GM18505 (cell line): ENCODE results near the gene UCN2.
A peak's percentile ranks its signal among the peaks of the same experiment; 100 is the strongest.
"Not testable (repeated sequence)": the region's sequence is repeated elsewhere in the genome, so short reads cannot be mapped to it uniquely, and the experiment has no call there.

ENCODE experiments used
- ATAC-seq: cut with Tn5 transposase; IDR thresholded peaks from one replicate; pipeline ENCODE4 v1.9.1; 2021; ENCODE audit not compliant: unreplicated experiment
- POLR2A ChIP-seq: IDR thresholded peaks from 4 replicates; pipeline ENCODE4 v1.6.1; 2011; ENCODE audit warnings: borderline replicate concordance; ENCODE audit not compliant: insufficient read depth, insufficient read length; ENCODE audit errors: extremely low read depth

The UCN2 gene

DNA sequence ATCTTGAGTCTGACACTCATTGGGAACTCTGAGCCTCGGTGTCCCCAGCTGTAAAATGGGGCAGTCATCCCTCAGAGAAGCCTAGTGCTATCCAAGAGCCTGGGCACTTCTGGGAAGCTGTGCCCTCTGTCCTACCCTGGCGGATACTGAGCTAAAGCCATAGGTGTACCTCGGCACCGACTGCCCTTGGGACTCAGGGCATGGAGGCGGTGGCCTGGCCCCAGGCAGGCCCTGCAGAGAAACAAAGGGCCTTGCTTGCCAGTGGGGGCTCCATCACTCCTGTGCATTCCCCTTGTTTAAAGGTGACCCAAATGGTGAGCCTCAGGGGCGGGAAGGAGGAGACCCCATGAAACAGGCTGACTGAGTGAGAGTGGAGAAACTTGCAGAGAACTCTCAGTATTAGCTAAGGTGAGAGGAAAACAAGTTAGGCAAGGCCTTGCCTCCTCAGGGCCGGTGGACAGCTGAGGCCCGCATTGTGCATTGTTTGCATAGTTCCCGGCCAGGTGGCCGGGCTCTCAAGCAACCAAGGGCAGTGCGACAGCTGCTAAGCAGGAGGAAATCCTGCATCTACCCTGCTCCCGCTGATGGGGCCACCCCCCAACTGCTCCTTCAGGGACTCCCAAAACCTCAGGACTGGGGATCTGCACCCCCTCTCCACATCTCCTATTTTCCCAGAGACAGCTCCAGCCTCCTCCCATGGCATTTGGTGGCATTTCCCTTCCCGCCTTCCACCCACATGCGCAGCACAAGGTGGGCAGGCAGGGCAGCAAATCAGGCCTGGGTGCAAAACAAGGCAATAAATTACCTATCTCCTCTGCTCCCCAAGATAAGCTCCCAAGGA is 11.2 kb downstream of the UCN2 start:
- no peak for ATAC-seq
- no peak for TF ChIP-seq POLR2A

DNA sequence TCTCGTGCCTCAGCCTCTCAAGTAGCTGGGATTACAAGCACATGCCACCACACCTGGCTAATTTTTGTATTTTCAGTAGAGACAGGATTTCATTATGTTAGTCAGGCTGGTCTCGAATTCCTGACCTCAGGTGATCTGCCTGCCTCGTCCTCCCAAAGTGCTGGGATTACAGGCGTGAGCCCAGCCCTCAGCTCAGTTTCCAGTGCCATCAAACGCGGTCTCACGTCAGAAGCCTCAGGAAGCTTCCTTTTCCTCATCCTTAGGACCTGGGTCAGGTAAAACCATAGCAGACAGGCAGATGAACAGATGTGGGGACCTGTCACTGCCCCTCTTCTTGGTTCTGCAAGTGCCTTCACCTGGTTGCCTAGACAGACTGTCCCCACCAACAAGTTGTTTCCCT is 11.9 kb downstream of the UCN2 start:
- ATAC-seq, result not testable (repeated sequence)

DNA sequence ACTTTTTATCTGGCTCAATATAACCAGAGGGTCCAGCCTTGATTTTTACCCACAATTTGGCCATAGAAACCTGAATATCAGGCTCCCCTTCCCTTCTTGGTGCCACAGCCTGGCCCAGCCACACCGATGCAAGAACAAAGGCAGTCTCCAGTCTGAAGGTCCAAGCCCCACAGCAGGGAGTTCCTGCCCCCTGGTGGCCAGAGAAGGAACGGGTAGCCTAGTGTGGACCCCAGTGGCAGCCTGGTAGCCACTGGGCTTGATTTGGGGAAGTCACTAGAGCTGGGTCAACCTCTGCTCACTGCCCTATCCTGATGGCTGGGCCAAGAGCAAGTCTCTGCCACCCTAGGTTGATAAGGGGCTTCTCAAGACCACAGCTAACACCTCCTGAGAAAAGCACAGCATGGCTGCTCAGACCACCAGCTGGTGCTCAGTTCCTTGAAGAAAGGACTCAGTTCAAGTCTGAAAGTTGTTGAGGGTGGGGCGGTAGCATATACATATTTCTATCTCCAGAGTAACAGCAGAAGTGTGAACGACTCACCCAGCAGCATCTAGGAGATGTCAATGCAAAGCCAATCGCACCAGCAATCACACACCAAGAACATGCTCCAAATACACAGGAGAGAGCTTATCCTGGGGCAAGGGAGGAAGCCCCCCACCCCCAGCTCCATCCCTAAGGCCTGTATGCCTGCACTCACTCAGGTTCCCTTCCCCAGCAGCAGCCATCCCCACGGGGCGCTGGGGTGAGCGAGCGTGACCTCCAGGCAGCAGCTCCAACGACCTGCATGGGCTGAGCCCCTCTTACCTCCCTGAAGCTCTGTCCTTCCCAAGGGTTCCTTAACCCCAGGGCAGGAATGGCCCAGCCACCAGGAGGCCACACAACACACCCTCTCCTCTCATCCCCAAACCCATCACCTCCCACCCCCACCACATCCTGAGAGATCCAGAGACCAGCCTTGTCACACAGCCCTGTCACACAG is 14.6 kb downstream of the UCN2 start:
- no peak for TF ChIP-seq POLR2A
- peak; percentile 59 for ATAC-seq

DNA sequence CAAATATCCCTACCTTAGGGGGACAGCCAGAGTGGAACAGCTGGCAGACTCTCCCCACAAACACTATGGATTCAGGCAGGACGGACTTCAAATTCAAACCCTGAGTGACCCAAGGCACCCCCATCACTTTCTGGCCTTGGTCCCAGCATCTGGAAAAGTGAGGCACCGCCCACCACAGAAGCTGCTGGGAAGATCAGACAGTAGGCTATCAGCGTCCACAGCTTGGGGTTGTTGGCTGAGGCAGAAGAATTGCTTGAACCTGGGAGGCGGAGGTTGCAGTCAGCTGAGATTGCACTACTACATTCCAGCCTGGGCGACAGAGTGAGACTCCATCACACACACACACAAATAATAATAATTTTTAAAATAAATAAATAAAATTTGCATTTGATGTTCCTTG is 15.5 kb downstream of the UCN2 start:
- no peak for ATAC-seq
- no peak for TF ChIP-seq POLR2A

DNA sequence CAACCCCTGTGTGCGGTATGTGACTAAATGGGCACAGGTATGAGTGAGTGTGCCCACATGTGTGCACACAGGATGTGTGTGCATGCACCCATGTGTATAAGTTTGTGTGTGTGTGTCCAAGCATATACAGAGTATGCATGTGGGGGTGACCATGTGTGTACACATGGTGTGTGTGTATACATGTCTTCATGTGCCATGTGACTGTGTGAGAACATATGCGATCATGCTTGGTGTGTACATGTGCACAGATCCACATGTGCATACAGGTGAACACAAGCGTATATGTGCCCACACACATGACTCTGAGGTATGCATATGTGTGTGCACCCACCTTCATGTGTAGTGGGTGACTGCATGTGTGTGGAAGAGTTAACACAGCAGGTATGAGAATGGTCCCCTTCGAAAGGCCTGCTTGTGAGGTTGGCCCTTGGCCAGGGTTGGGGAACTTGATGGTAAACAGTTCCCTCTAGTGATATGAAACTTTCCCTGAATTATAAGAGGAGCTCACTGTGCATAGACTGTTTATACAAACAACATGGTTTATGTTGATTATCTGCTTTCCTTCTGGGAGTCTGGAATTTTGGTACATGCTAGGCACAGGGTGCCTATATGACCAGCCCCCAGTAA is 17.3 kb downstream of the UCN2 start:
- no peak for TF ChIP-seq POLR2A
- no peak for ATAC-seq

DNA sequence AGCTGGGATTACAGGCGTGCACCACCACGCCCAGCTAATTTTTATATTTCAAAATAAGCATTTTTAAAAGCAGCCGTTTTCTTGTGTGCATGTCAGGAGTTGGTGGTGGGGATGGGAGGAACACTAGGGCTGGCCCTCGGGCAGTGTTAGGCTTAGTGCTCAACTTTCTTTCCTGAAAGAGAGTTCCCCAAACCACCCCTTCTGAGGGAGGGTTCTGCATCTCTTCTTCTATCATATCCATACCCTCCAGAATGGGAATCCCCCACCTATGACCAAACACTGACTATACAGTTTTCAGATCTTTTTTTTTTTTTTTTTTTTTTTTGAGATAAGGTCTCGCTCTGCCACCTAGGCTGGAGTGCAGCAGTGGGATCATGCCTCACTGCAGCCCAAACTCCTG is 19.4 kb downstream of the UCN2 start:
- no peak for ATAC-seq
- no peak for TF ChIP-seq POLR2A

DNA sequence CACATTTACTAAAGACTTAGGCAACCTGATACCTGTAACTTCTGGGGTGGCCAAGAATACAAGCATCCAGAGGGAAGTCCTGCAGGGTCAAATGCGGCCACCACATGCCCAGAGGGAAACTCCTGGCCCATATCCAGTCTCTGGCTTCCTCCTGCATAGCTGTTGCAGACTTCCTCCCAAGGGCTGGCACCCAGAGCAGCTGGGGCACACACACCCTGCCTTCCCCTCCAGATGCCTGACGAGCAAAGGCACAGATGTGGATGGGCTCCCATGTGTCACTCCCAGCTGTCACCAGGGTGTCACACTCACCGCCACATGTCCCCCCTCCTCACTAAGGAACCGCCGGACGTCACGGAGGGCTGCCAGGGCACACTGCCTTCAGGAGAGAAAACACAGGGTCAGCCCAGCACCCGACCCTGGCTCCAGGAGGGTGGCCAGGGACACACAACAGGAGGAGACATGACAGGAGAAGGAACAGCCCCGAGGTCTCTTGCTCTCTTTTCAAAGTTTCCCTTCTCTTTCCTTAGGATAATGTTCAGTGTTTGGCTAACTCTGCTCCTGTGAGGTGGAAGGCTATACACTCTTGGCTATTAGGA is 20.2 kb downstream of the UCN2 start:
- ATAC-seq, result no peak
- TF ChIP-seq POLR2A, result no peak

DNA sequence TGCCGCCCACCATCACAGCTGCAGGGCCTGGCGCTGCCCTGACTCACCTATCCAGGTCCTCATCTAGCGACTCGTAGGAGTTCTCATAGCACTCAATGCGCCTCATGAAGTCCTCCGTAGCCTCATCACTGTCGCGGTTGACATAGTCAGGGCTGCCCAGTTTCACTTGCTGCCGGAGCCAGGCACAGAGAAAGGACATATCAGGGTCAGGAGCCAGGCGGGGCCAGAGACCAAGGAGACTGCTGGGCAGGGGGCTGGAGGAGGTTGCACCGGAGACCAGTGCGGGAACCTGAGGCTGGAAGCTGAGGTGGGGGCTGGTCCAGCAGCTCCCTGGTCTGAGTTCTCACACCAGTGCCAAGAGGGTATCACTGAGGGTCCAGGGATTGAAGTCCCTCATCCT is 25.1 kb downstream of the UCN2 start:
- no peak for ATAC-seq
- no peak for TF ChIP-seq POLR2A

DNA sequence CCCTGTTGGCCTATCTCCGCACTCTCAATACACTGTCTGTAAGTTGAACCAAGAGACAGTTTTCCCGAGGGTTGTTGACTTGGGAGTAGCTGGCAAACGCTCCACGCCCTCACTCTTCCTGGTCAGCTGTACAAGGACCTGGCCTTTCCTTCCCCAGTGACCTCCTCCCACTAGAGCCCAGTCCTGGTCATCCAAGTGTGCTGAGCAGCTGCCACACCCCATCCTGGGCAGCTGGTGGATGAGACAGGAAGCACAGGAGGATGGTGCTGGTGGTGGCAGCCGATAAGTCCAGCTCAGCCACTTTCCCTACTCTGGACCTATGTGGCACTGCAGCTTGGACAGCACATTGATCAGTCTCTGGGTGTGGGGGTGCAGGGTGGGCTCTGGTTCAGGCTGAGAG is 26.8 kb downstream of the UCN2 start:
- TF ChIP-seq POLR2A, result no peak
- ATAC-seq, result no peak

DNA sequence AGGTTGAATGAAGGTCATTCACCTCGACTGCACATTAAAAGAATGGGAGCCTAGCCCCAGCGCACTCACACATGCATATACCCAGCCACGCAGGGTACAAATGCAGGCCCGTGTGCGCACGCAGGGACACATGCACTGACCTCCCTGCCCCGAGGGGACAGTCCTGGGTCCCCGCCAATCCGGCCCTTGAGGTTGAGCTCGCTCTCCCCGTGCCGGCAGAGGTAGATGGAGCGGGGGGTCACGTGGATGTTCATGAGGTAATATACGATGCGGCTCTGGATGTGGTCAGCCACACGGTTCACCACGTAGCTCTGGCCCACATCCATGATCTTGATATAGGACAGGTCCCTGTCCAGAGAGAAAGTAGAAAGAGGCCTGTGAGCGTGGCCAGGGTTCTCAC is 27.5 kb downstream of the UCN2 start:
- TF ChIP-seq POLR2A, result no peak
- ATAC-seq, result no peak

DNA sequence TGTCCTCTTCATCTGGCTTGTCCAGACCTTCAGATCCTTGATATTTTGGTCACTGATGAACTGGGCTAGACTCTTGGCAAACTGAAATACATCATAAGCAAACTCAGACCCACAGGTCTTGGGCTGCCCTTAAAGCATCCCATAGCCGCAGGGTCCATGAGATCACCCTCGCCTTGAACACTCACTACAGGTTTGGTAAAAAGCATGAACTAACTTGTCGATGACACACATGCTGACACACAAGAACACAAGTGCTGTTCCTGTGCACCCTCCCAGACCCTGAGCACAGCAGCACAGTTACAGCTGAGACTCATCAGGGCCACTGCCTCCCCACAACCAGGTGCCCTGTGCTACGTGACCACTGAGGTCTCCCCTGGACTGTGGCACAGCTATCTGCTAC is 28.0 kb downstream of the UCN2 start:
- ATAC-seq, result no peak
- no peak for TF ChIP-seq POLR2A

DNA sequence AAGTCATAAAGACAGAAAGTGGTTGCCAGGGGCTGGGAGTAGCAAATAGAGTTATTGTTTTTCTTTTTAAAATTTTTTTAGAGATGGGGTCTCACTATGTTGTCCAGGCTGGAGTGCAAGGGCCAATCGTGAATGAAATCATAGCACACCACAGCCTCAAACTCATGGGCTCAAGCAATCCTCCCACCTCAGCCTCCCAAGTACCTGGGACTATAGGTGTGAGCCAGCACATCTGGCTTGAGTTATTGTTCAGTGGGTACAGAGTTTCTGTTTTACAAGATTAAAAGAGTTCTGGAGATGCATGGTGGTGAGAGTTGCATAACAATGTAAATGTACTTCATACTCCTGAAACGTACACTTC is 30.6 kb downstream of the UCN2 start:
- ATAC-seq, result no peak

DNA sequence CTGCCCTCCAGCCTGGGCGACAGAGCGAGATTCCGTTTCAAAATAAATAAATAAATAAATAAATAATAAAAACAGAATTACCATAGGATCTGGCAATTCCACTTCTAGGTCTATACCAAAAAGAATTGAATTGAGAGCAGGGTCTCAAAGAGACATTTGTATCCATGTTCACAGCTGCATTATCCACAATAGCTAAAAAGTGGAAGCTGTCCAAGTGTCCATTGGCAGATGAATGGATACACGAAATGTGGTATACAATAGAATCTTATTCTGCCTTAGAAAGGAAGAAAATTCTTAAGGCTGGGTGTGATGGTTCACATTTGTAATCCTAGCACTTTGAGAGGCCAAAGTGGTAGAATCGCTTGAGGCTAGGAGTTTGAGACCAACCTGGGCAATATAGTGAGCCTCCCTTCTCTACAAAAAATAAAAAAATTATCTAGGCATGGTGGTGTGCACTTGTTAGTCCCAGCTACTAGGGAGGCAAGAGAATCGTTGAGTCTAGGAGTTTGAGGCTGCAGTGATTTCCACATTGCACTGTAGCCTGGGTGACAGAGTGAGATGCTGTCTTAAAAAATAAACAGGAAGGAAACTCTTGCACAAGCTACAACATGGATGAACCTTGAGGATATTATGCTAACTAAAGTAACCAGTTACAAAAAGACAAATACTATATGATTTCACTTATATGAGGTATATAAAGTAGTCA is 31.2 kb downstream of the UCN2 start:
- TF ChIP-seq POLR2A, result no peak

More for the DNA sequence above, 30.6 kb downstream of the UCN2 start:
- no peak for TF ChIP-seq POLR2A

DNA sequence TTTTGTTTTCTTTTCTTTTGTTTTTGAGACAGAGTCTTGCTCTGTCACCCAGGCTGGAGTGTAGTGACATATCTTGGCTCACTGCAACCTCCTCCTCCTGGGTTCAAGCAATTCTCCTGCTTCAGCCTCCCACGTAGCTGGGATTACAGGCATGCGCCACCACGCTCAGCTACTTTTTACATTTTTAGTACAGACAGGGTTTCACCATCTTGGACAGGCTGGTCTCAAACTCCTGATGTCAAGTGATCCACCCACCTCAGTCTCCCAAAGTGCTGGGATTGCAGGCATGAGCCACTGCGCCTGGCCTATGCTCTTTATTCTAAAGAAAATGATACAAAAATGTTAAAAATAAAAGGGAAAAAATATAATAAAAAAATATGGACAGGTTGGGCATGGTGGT is 32.9 kb downstream of the UCN2 start:
- not testable (repeated sequence) for ATAC-seq

More for the DNA sequence above, 31.2 kb downstream of the UCN2 start:
- no peak for ATAC-seq
